Fibroblast of lung (primary cell): Measurements from ENCODE around the gene CTDNEP1. TPM values are rescaled to one million over a fixed set of nuclear protein-coding genes. Genes with fewer than 3 reads are reported as not detected.
A peak's percentile ranks its signal among the peaks of the same experiment; 100 is the strongest.

Source experiments
- DNase-seq, 2 donors: peaks; one replicate each; pipeline versions ENCODE4 v3.0.0 to v3.0.0-alpha.2; 2010; ENCODE audit warnings: low read depth in 2 of 2
- H2AFZ ChIP-seq: 2 replicates; pipeline ENCODE4 v1.5.1; 2012; ENCODE audit warnings: low read length, control low read depth, inconsistent platforms
- H3K27ac ChIP-seq: 2 replicates; pipeline ENCODE4 v1.5.1; 2011; ENCODE audit warnings: low read length, control low read depth; ENCODE audit not compliant: insufficient read depth
- H3K27me3 ChIP-seq: 2 replicates; pipeline ENCODE4 v1.5.1; 2011; ENCODE audit warnings: mild to moderate bottlenecking, low read length; ENCODE audit not compliant: control insufficient read depth, insufficient read depth
- H3K36me3 ChIP-seq: 2 replicates; pipeline ENCODE4 v1.5.1; 2011; ENCODE audit warnings: low read length; ENCODE audit not compliant: control insufficient read depth, insufficient read depth
- H3K4me1 ChIP-seq: 2 replicates; pipeline ENCODE4 v1.5.1; 2011; ENCODE audit warnings: low read length; ENCODE audit not compliant: control insufficient read depth, insufficient read depth; ENCODE audit errors: extremely low read depth
- H3K4me2 ChIP-seq: 2 replicates; pipeline ENCODE4 v1.5.1; 2011; ENCODE audit warnings: low read length, control low read depth; ENCODE audit not compliant: insufficient read depth; ENCODE audit errors: extremely low read depth
- H3K4me3 ChIP-seq, 4 experiments: fragments of 200-600 bp in 1 of 4; sonication (generic) in 1 of 4; replicated peaks in 1 of 4; 2 replicates each; pipeline ENCODE4 v1.5.1; 2011 to 2016; ENCODE audit warnings: low read length in 4 of 4, low read depth in 3 of 4, mild to moderate bottlenecking in 3 of 4, control low read depth in 2 of 4, inconsistent platforms in 1 of 4, mixed read lengths in 1 of 4; ENCODE audit not compliant: insufficient read depth in 1 of 4; ENCODE audit errors: control extremely low read depth in 1 of 4
- H3K79me2 ChIP-seq: 2 replicates; pipeline ENCODE4 v1.5.1; 2012; ENCODE audit warnings: mild to moderate bottlenecking, low read length, inconsistent platforms; ENCODE audit not compliant: control insufficient read depth, insufficient read depth
- H3K9ac ChIP-seq: 2 replicates; pipeline ENCODE4 v1.5.1; 2011; ENCODE audit warnings: mild to moderate bottlenecking, low read length, control low read depth; ENCODE audit not compliant: insufficient read depth
- H3K9me3 ChIP-seq: 2 replicates; pipeline ENCODE4 v1.5.1; 2012; ENCODE audit warnings: low read depth, low read length; ENCODE audit not compliant: control insufficient read depth, insufficient read depth
- H4K20me1 ChIP-seq: 2 replicates; pipeline ENCODE4 v1.5.1; 2011; ENCODE audit warnings: low read length; ENCODE audit not compliant: control insufficient read depth, insufficient read depth; ENCODE audit errors: extremely low read depth
- EZH2 ChIP-seq: IDR thresholded peaks from 2 replicates; pipeline ENCODE4 v1.5.1; 2012; ENCODE audit warnings: low read length, control low read depth, mild to moderate bottlenecking; ENCODE audit errors: missing control alignments
- polyA plus RNA-seq, 2 donors: library from polyadenylated mRNA; depleted of rRNA in 1 of 2; stranded (reverse) in 1 of 2; unstranded in 1 of 2; fragments of >200 nt; gene quantifications; 2 replicates each; pipeline ENCODE4 v1.2.1, GENCODE V29; 2011 to 2012; ENCODE audit warnings: missing spikeins in 1 of 2
- total RNA-seq: library from RNA; depleted of rRNA; stranded (reverse); fragments of >200 nt; gene quantifications from 2 replicates; pipeline ENCODE4 v1.2.1, GENCODE V29; 2014
- TF ChIP-seq, protein P1 (sequence below), 2 donors: IDR thresholded peaks in 1 of 2; conservative IDR thresholded peaks in 1 of 2; 1 replicate in 1 of 2; 2 replicates in 1 of 2; pipeline ENCODE4 v1.5.1; 2011 to 2012; ENCODE audit warnings: low read length in 2 of 2, control low read depth in 1 of 2, inconsistent platforms in 1 of 2, low read depth in 1 of 2, mild to moderate bottlenecking in 1 of 2

CTDNEP1 gene
- total and polyA plus RNA-seq, 2 donors (not counting 1 experiment from before 2014, with no cell fraction given) = 40.5 to 134 TPM

- Histone ChIP-seq H3K9ac (no peak overlapping the region), H3K9me3 (no peaks in the 10 kb centered on the region), H3K27ac (no peak overlapping the region), H4K20me1 (no peaks in the 10 kb centered on the region), H3K79me2 (peaks cover 17% of the 10 kb centered on the region), H3K4me3 (no peak overlapping the region), H3K36me3 (peaks cover 39% of the 10 kb centered on the region), H3K27me3 (no peaks in the 10 kb centered on the region), H3K4me1 (peaks cover 10% of the 10 kb centered on the region), H2AFZ (no peak overlapping the region), H3K4me2 (no peak overlapping the region)
- no peak for TF ChIP-seq EZH2
- TF ChIP-seq, protein P1, sequence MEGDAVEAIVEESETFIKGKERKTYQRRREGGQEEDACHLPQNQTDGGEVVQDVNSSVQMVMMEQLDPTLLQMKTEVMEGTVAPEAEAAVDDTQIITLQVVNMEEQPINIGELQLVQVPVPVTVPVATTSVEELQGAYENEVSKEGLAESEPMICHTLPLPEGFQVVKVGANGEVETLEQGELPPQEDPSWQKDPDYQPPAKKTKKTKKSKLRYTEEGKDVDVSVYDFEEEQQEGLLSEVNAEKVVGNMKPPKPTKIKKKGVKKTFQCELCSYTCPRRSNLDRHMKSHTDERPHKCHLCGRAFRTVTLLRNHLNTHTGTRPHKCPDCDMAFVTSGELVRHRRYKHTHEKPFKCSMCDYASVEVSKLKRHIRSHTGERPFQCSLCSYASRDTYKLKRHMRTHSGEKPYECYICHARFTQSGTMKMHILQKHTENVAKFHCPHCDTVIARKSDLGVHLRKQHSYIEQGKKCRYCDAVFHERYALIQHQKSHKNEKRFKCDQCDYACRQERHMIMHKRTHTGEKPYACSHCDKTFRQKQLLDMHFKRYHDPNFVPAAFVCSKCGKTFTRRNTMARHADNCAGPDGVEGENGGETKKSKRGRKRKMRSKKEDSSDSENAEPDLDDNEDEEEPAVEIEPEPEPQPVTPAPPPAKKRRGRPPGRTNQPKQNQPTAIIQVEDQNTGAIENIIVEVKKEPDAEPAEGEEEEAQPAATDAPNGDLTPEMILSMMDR (conservative IDR thresholded peaks at IDR 0.05 in 1 of 2, IDR thresholded peaks at IDR 0.05 in 1 of 2; ENCODE audit: low read depth in 1 of 2, low read length in 2 of 2) = no peak
- DNase-seq = no peak
Observed at GRCh38 chr17:7222972-7223292, 28.6 kb downstream of the CTDNEP1 start.

- DNase-seq = no peak
- H3K4me1 ChIP-seq = peaks cover 10% of the 10 kb centered on the region
- peaks cover 16% of the 10 kb centered on the region for H3K79me2 ChIP-seq
- H3K4me2 ChIP-seq = no peak overlapping the region
- H3K36me3 ChIP-seq = peaks cover 34% of the 10 kb centered on the region
- no peak overlapping the region for H3K9ac ChIP-seq
- H3K4me3 ChIP-seq = no peak overlapping the region
- no peak for TF ChIP-seq EZH2
- TF ChIP-seq, protein P1 (conservative IDR thresholded peaks at IDR 0.05 in 1 of 2, IDR thresholded peaks at IDR 0.05 in 1 of 2; ENCODE audit: low read depth in 1 of 2, low read length in 2 of 2) = no peak
- no peak overlapping the region for H2AFZ ChIP-seq
- no peak overlapping the region for H3K27ac ChIP-seq
- H3K9me3 ChIP-seq = no peaks in the 10 kb centered on the region
- H4K20me1 ChIP-seq = no peaks in the 10 kb centered on the region
- no peaks in the 10 kb centered on the region for H3K27me3 ChIP-seq
Observed at GRCh38 chr17:7222093-7222971, 29.2 kb downstream of the CTDNEP1 start.

DNA sequence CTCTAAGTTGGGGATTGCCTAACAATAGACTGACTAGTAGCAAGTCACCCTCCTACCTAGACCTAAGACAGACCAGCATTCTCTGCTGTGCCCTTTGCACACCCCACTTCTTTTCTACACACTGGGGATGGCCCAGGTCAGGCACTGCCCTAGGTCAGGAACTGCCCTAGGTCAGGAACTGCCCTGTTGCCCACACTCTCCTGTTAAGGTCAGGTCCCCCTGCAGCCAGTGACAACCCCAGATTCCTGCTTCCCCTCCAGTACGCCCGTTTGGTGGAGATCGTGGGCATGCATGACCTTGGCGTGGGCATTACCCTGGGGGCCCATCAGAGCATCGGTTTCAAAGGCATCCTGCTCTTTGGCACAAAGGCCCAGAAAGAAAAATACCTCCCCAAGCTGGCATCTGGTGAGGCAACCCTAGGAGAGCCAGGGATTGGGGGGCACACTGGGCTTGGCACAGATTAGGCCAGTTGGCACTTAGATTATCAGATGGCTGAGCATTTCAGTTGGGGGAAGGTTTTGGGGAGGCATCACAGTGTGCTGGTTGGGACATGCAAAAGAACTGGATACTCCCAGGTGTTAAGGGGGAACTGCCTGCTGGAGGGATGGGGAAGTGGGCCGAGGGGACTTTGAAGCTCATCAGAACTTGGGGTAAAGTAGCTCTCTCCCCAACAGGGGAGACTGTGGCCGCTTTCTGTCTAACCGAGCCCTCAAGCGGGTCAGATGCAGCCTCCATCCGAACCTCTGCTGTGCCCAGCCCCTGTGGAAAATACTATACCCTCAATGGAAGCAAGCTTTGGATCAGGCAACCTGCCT is 30.0 kb downstream of the CTDNEP1 start:
- Histone ChIP-seq H3K27ac (peak overlapping the region; percentile 86), H3K79me2 (peaks cover 22% of the 10 kb centered on the region), H3K4me1 (peaks cover 11% of the 10 kb centered on the region), H3K36me3 (peaks cover 26% of the 10 kb centered on the region), H3K9me3 (no peaks in the 10 kb centered on the region), H2AFZ (no peak overlapping the region), H3K4me2 (peak overlapping the region; percentile 80), H3K27me3 (no peaks in the 10 kb centered on the region), H3K9ac (no peak overlapping the region), H3K4me3 (peak overlapping the region in 2 of 4 experiments; percentile 79 to 90), H4K20me1 (no peaks in the 10 kb centered on the region)
- DNase-seq = no peak
- no peak for TF ChIP-seq EZH2
- TF ChIP-seq, protein P1 (conservative IDR thresholded peaks at IDR 0.05 in 1 of 2, IDR thresholded peaks at IDR 0.05 in 1 of 2; ENCODE audit: low read depth in 1 of 2, low read length in 2 of 2) = no peak
